T-helper 17 cell (primary cell): ENCODE data around the gene USP17L10. TPM values are rescaled to one million over a fixed set of nuclear protein-coding genes. Genes with fewer than 3 reads are reported as not detected.
A peak's percentile ranks its signal among the peaks of the same experiment; 100 is the strongest.
"Not testable (repeated sequence)": the region's sequence is repeated elsewhere in the genome, so short reads cannot be mapped to it uniquely, and the experiment has no call there.

Source experiments
- ATAC-seq: fragments of 150-1000 bp; cut with Tn5 transposase; 2 replicates; pipeline ENCODE4 v1.10.0; 2021; ENCODE audit warnings: mild to moderate bottlenecking, moderate library complexity
- DNase-seq, 3 donors: peaks; one replicate each; pipeline versions ENCODE4 v3.0.0 to v3.0.0-alpha.2; 2020 to 2021
- H3K9me3 ChIP-seq: one replicate; pipeline ENCODE4 v1.7.0; 2013; ENCODE audit warnings: low read length, mild to moderate bottlenecking; ENCODE audit not compliant: control insufficient read depth, poor library complexity, severe bottlenecking
- H3K27ac Mint-ChIP-seq: one replicate; pipeline ENCODE4 v1.8.0; 2022; ENCODE audit warnings: mild to moderate bottlenecking, moderate library complexity, mixed read lengths
- H3K27me3 Mint-ChIP-seq: one replicate; pipeline ENCODE4 v1.8.0; 2022; ENCODE audit warnings: mixed read lengths
- H3K36me3 Mint-ChIP-seq: one replicate; pipeline ENCODE4 v1.8.0; 2022; ENCODE audit warnings: low read depth, mixed read lengths
- H3K4me1 Mint-ChIP-seq: one replicate; pipeline ENCODE4 v1.8.0; 2022; ENCODE audit warnings: mild to moderate bottlenecking, mixed read lengths
- H3K4me3 Mint-ChIP-seq: one replicate; pipeline ENCODE4 v1.8.0; 2022; ENCODE audit warnings: mild to moderate bottlenecking, moderate library complexity, mixed read lengths
- total RNA-seq, 4 donors: library from RNA in 2 of 4; stranded (reverse) in 2 of 4; gene quantifications; one replicate each; pipeline ENCODE4 v1.2.3 and lab custom pipeline; 2022 to 2026

USP17L10 gene
- not detected for total RNA-seq
- 0 reads per million in 2 donors for total RNA-seq (lab: John Stamatoyannopoulos, UW)

GRCh38 chr4:9210357-9210756 lies at the start of gene USP17L10:
USP17L10 (plus strand) TSS chr4:9210657; CDS start chr4:9210657, 0 bp downstream.
- H3K4me1 Mint-ChIP-seq, H3K9me3 ChIP-seq, H3K27ac Mint-ChIP-seq, H3K36me3 Mint-ChIP-seq, ATAC-seq, H3K4me3 Mint-ChIP-seq, H3K27me3 Mint-ChIP-seq, DNase-seq: not testable (repeated sequence)

GRCh38 chr4:9165990-9166389 lies 44.5 kb upstream of the USP17L10 start:
- not testable (repeated sequence) for ATAC-seq, H3K9me3 ChIP-seq, H3K36me3 Mint-ChIP-seq, H3K4me3 Mint-ChIP-seq, H3K27ac Mint-ChIP-seq, DNase-seq, H3K4me1 Mint-ChIP-seq, H3K27me3 Mint-ChIP-seq

GRCh38 chr4:9169791-9170459 lies 40.5 kb upstream of the USP17L10 start, which contains the start of gene FAM90A26:
FAM90A26 (plus strand) TSS chr4:9170409; CDS start chr4:9173173, 2,764 bp downstream.
- DNase-seq, H3K4me3 Mint-ChIP-seq, H3K27me3 Mint-ChIP-seq, ATAC-seq, H3K36me3 Mint-ChIP-seq, H3K9me3 ChIP-seq, H3K4me1 Mint-ChIP-seq, H3K27ac Mint-ChIP-seq: not testable (repeated sequence)

- DNase-seq = peak in 1 of 3 donors; percentile 3
- not testable (repeated sequence) for ATAC-seq, H3K9me3 ChIP-seq, H3K4me3 Mint-ChIP-seq, H3K27ac Mint-ChIP-seq, H3K27me3 Mint-ChIP-seq, H3K4me1 Mint-ChIP-seq, H3K36me3 Mint-ChIP-seq
Observed at GRCh38 chr4:9214701-9215100, 4.2 kb downstream of the USP17L10 start.

GRCh38 chr4:9215105-9215504 lies 4.6 kb downstream of the USP17L10 start, which contains the start of gene USP17L11:
USP17L11 (plus strand) TSS chr4:9215405; CDS start chr4:9215405, 0 bp downstream.
- H3K4me3 Mint-ChIP-seq, ATAC-seq, DNase-seq, H3K9me3 ChIP-seq, H3K27ac Mint-ChIP-seq, H3K27me3 Mint-ChIP-seq, H3K36me3 Mint-ChIP-seq, H3K4me1 Mint-ChIP-seq: not testable (repeated sequence)

- not testable (repeated sequence) for H3K27me3 Mint-ChIP-seq, H3K4me1 Mint-ChIP-seq, H3K4me3 Mint-ChIP-seq, DNase-seq, H3K27ac Mint-ChIP-seq, H3K9me3 ChIP-seq, H3K36me3 Mint-ChIP-seq, ATAC-seq
Observed at GRCh38 chr4:9219852-9220251, 9.4 kb downstream of the USP17L10 start, which contains the start of gene USP17L12. USP17L12 (plus strand) TSS chr4:9220152; CDS start chr4:9220152, 0 bp downstream.

- H3K4me1 Mint-ChIP-seq, DNase-seq, H3K27ac Mint-ChIP-seq, ATAC-seq, H3K27me3 Mint-ChIP-seq, H3K4me3 Mint-ChIP-seq, H3K36me3 Mint-ChIP-seq, H3K9me3 ChIP-seq: not testable (repeated sequence)
Observed at GRCh38 chr4:9224596-9224995, 14.1 kb downstream of the USP17L10 start, which contains the start of gene USP17L13. USP17L13 (plus strand) TSS chr4:9224896; CDS start chr4:9224896, 0 bp downstream.

- H3K4me3 Mint-ChIP-seq, H3K4me1 Mint-ChIP-seq, H3K27ac Mint-ChIP-seq, H3K9me3 ChIP-seq, H3K36me3 Mint-ChIP-seq, H3K27me3 Mint-ChIP-seq, ATAC-seq: not testable (repeated sequence)
- DNase-seq = peak in 1 of 3 donors; percentile 2
Observed at GRCh38 chr4:9230249-9230648, 19.8 kb downstream of the USP17L10 start.

GRCh38 chr4:9234085-9234484 lies 23.6 kb downstream of the USP17L10 start, which contains the start of gene USP17L15:
USP17L15 (plus strand) TSS chr4:9234385; CDS start chr4:9234385, 0 bp downstream.
- not testable (repeated sequence) for H3K9me3 ChIP-seq, H3K27ac Mint-ChIP-seq, DNase-seq, H3K4me3 Mint-ChIP-seq, H3K36me3 Mint-ChIP-seq, H3K27me3 Mint-ChIP-seq, H3K4me1 Mint-ChIP-seq, ATAC-seq

GRCh38 chr4:9238461-9238860 lies 28.0 kb downstream of the USP17L10 start:
- not testable (repeated sequence) for H3K4me3 Mint-ChIP-seq, DNase-seq, H3K36me3 Mint-ChIP-seq, H3K9me3 ChIP-seq, ATAC-seq, H3K4me1 Mint-ChIP-seq, H3K27ac Mint-ChIP-seq, H3K27me3 Mint-ChIP-seq

- DNase-seq, H3K9me3 ChIP-seq, H3K27me3 Mint-ChIP-seq, H3K4me3 Mint-ChIP-seq, ATAC-seq, H3K36me3 Mint-ChIP-seq, H3K27ac Mint-ChIP-seq, H3K4me1 Mint-ChIP-seq: not testable (repeated sequence)
Observed at GRCh38 chr4:9243579-9243978, 33.1 kb downstream of the USP17L10 start, which contains the start of gene USP17L17. USP17L17 (plus strand) TSS chr4:9243879; CDS start chr4:9243879, 0 bp downstream.

GRCh38 chr4:9247953-9248680 lies 37.7 kb downstream of the USP17L10 start, which contains the start of gene USP17L18:
USP17L18 (plus strand) TSS chr4:9248630; CDS start chr4:9248630, 0 bp downstream.
- H3K4me1 Mint-ChIP-seq, H3K4me3 Mint-ChIP-seq, H3K9me3 ChIP-seq, H3K36me3 Mint-ChIP-seq, H3K27ac Mint-ChIP-seq, ATAC-seq, H3K27me3 Mint-ChIP-seq: not testable (repeated sequence)
- DNase-seq = peak in 1 of 3 donors; percentile 3

- H3K27me3 Mint-ChIP-seq, ATAC-seq, H3K4me1 Mint-ChIP-seq, H3K36me3 Mint-ChIP-seq, H3K9me3 ChIP-seq, H3K4me3 Mint-ChIP-seq, DNase-seq, H3K27ac Mint-ChIP-seq: not testable (repeated sequence)
Observed at GRCh38 chr4:9253078-9253477, 42.6 kb downstream of the USP17L10 start, which contains the start of gene USP17L19. USP17L19 (plus strand) TSS chr4:9253378; CDS start chr4:9253378, 0 bp downstream.
